Activated CD4-positive, alpha-beta T cell treated with anti-CD3 and anti-CD28 coated beads, Interleukin-2, amount 10 ng/mL, durations not matched to agents 24 days and 14 days (primary cell): ENCODE measurements around the gene ANKEF1. TPM values are rescaled to one million over a fixed set of nuclear protein-coding genes. Genes with fewer than 3 reads are reported as not detected.

Experiments used
- DNase-seq: peaks from one replicate; pipeline ENCODE4 v3.0.0; 2022
- H3K27ac Mint-ChIP-seq: one replicate; pipeline ENCODE4 v1.8.0; 2022; ENCODE audit warnings: mild to moderate bottlenecking, mixed read lengths
- H3K27me3 Mint-ChIP-seq: one replicate; pipeline ENCODE4 v1.8.0; 2022; ENCODE audit warnings: mixed read lengths
- H3K36me3 Mint-ChIP-seq: one replicate; pipeline ENCODE4 v1.8.0; 2022; ENCODE audit warnings: low read depth, mild to moderate bottlenecking, mixed read lengths
- H3K4me1 Mint-ChIP-seq: one replicate; pipeline ENCODE4 v1.8.0; 2021; ENCODE audit warnings: mixed read lengths
- H3K4me3 Mint-ChIP-seq: one replicate; pipeline ENCODE4 v1.8.0; 2022; ENCODE audit warnings: mild to moderate bottlenecking, moderate library complexity, mixed read lengths
- H3K9me3 Mint-ChIP-seq: one replicate; pipeline ENCODE4 v1.8.0; 2021; ENCODE audit warnings: mixed read lengths
- intact Hi-C: fragments of 100-400 bp; cut with micrococcal nuclease; formaldehyde crosslinking; loops from one replicate; pipeline ENCODE4 v1.15.1; 2023
- total RNA-seq: library from RNA; stranded (reverse); gene quantifications from 2 replicates; pipeline ENCODE4 v1.2.3, GENCODE V29; 2022

The ANKEF1 gene
- total RNA-seq, 1 donor from 2014 or later = 0.58 TPM

- Mint-ChIP-seq H3K4me3 (no peak overlapping the region), H3K27ac (no peak overlapping the region), H3K36me3 (no peaks in the 10 kb centered on the region), H3K9me3 (no peaks in the 10 kb centered on the region), H3K27me3 (no peaks in the 10 kb centered on the region), H3K4me1 (no peaks in the 10 kb centered on the region)
- intact Hi-C loops = no loop called here
- DNase-seq = no peak
These were observed 45.2 kb downstream of the ANKEF1 start for GRCh38 chr20:10079964-10080363.

- H3K4me1 Mint-ChIP-seq = no peaks in the 10 kb centered on the region
- intact Hi-C loops = no loop called here
- no peak overlapping the region for H3K4me3 Mint-ChIP-seq
- no peaks in the 10 kb centered on the region for H3K9me3 Mint-ChIP-seq
- H3K27me3 Mint-ChIP-seq = no peaks in the 10 kb centered on the region
- H3K36me3 Mint-ChIP-seq = no peaks in the 10 kb centered on the region
- DNase-seq = no peak
- H3K27ac Mint-ChIP-seq = no peak overlapping the region
These were observed 45.8 kb downstream of the ANKEF1 start for GRCh38 chr20:10080574-10080973.

GRCh38 chr20:10089871-10090587 lies 55.2 kb downstream of the ANKEF1 start:
- Mint-ChIP-seq H3K27me3 (no peaks in the 10 kb centered on the region), H3K4me3 (no peak overlapping the region), H3K27ac (no peak overlapping the region), H3K4me1 (no peaks in the 10 kb centered on the region), H3K36me3 (no peaks in the 10 kb centered on the region), H3K9me3 (no peaks in the 10 kb centered on the region)
- intact Hi-C loops = loop anchor here (1.0 kb wide), 1 partner anchor 112 kb away; no protein-coding TSS in a partner anchor
- peak; percentile 50 for DNase-seq

- intact Hi-C loops = loop anchor here (1.0 kb wide), 1 partner anchor 112 kb away; no protein-coding TSS in a partner anchor
- Mint-ChIP-seq H3K9me3 (no peaks in the 10 kb centered on the region), H3K27ac (no peak overlapping the region), H3K36me3 (no peaks in the 10 kb centered on the region), H3K4me3 (no peak overlapping the region), H3K27me3 (no peaks in the 10 kb centered on the region), H3K4me1 (no peaks in the 10 kb centered on the region)
- peak; percentile 67 for DNase-seq
These were observed 55.9 kb downstream of the ANKEF1 start for GRCh38 chr20:10090588-10091166.

- Mint-ChIP-seq H3K36me3 (no peaks in the 10 kb centered on the region), H3K4me3 (no peak overlapping the region), H3K27me3 (no peaks in the 10 kb centered on the region), H3K9me3 (no peaks in the 10 kb centered on the region), H3K27ac (no peak overlapping the region), H3K4me1 (no peaks in the 10 kb centered on the region)
- peak; percentile 41 for DNase-seq
- intact Hi-C loops = no loop called here
These were observed 58.4 kb downstream of the ANKEF1 start for GRCh38 chr20:10093087-10093591.

- Mint-ChIP-seq H3K36me3 (no peaks in the 10 kb centered on the region), H3K27me3 (peaks cover 2% of the 10 kb centered on the region), H3K4me3 (no peak overlapping the region)
These were observed 59.9 kb downstream of the ANKEF1 start for GRCh38 chr20:10094566-10095173.

GRCh38 chr20:10096790-10097189 lies 62.0 kb downstream of the ANKEF1 start:
- no peaks in the 10 kb centered on the region for H3K4me1 Mint-ChIP-seq
- H3K36me3 Mint-ChIP-seq = no peaks in the 10 kb centered on the region
- intact Hi-C loops = no loop called here
- H3K27me3 Mint-ChIP-seq = peaks cover 2% of the 10 kb centered on the region
- no peaks in the 10 kb centered on the region for H3K9me3 Mint-ChIP-seq
- no peak for DNase-seq
- no peak overlapping the region for H3K27ac Mint-ChIP-seq
- no peak overlapping the region for H3K4me3 Mint-ChIP-seq

More at GRCh38 chr20:10094566-10095173, 59.9 kb downstream of the ANKEF1 start:
- no peaks in the 10 kb centered on the region for H3K9me3 Mint-ChIP-seq
- no peak overlapping the region for H3K27ac Mint-ChIP-seq
- no peak for DNase-seq
- H3K4me1 Mint-ChIP-seq = no peaks in the 10 kb centered on the region
- intact Hi-C loops = no loop called here

GRCh38 chr20:10105046-10105445 lies 70.3 kb downstream of the ANKEF1 start:
- intact Hi-C loops = no loop called here
- H3K27me3 Mint-ChIP-seq = peaks cover 2% of the 10 kb centered on the region
- H3K27ac Mint-ChIP-seq = no peak overlapping the region
- no peak for DNase-seq
- H3K36me3 Mint-ChIP-seq = no peaks in the 10 kb centered on the region
- no peak overlapping the region for H3K4me3 Mint-ChIP-seq
- H3K9me3 Mint-ChIP-seq = no peaks in the 10 kb centered on the region
- no peaks in the 10 kb centered on the region for H3K4me1 Mint-ChIP-seq

Other genes starting within 250 kb of the ANKEF1 start
- not detected in 2 replicates for gene PAK5, start 195.9 kb upstream of the ANKEF1 start, total RNA-seq
- 3.0 and 3.6 TPM in 2 replicates for gene SNAP25, start 183.8 kb downstream of the ANKEF1 start, total RNA-seq